HepG2 (cell line): ENCODE results near the gene SLC4A2. TPM values are rescaled to one million over a fixed set of nuclear protein-coding genes. Genes with fewer than 3 reads are reported as not detected.

Experiments
- BRD4 ChIP-seq: sonication (generic); formaldehyde crosslinking; IDR thresholded peaks from 2 replicates; pipeline ENCODE4 v1.4.0; 2020; ENCODE audit warnings: missing genetic modification reagents
- CREB3 ChIP-seq: sonication (generic); formaldehyde crosslinking; IDR thresholded peaks from 2 replicates; pipeline ENCODE4 v1.5.0; 2020; ENCODE audit warnings: missing genetic modification reagents
- JDP2 ChIP-seq: sonication (generic); formaldehyde crosslinking; IDR thresholded peaks from 2 replicates; pipeline ENCODE4 v1.8.1; 2022; ENCODE audit warnings: missing genetic modification reagents, borderline replicate concordance
- MZF1 ChIP-seq: sonication (generic); formaldehyde crosslinking; IDR thresholded peaks from 2 replicates; pipeline ENCODE4 v1.8.1; 2023; ENCODE audit warnings: mild to moderate bottlenecking, missing genetic modification reagents, borderline replicate concordance
- NFKBIZ ChIP-seq: IDR thresholded peaks from 2 replicates; pipeline ENCODE4 v1.6.1; 2018; ENCODE audit warnings: missing genetic modification reagents, missing compliant biosample characterization
- NFRKB ChIP-seq: fragments of 450-650 bp; IDR thresholded peaks from 2 replicates; pipeline ENCODE4 v1.6.1; 2017
- RARA ChIP-seq: IDR thresholded peaks from 2 replicates; pipeline ENCODE4 v1.6.1; 2016; ENCODE audit warnings: missing genetic modification reagents, missing compliant biosample characterization
- RFX3 ChIP-seq: IDR thresholded peaks from 2 replicates; pipeline ENCODE4 v1.6.1; 2016; ENCODE audit warnings: missing biosample characterization, missing genetic modification reagents
- RFXAP ChIP-seq: sonication (generic); formaldehyde crosslinking; IDR thresholded peaks from 2 replicates; pipeline ENCODE4 v1.4.0; 2020; ENCODE audit warnings: missing genetic modification reagents, borderline replicate concordance
- RORA ChIP-seq: sonication (generic); formaldehyde crosslinking; IDR thresholded peaks from 2 replicates; pipeline ENCODE4 v1.5.0; 2020; ENCODE audit warnings: mild to moderate bottlenecking, missing genetic modification reagents, moderate library complexity
- SYNCRIP ChIP-seq: fragments of 200-400 bp; formaldehyde crosslinking; IDR thresholded peaks from 2 replicates; pipeline ENCODE4 v1.6.1; 2018; ENCODE audit warnings: mild to moderate bottlenecking, low read depth, low read length; ENCODE audit not compliant: insufficient read depth
- TEF ChIP-seq: sonication (generic); formaldehyde crosslinking; IDR thresholded peaks from 2 replicates; pipeline ENCODE4 v1.5.0; 2020; ENCODE audit warnings: missing genetic modification reagents
- ZFP36L2 ChIP-seq: sonication (generic); formaldehyde crosslinking; IDR thresholded peaks from 2 replicates; pipeline ENCODE4 v1.4.0; 2020; ENCODE audit warnings: missing genetic modification reagents
- ZFP82 ChIP-seq: sonication (generic); formaldehyde crosslinking; IDR thresholded peaks from 2 replicates; pipeline ENCODE4 v1.5.1; 2020; ENCODE audit warnings: mild to moderate bottlenecking, missing genetic modification reagents, borderline replicate concordance
- ZKSCAN5 ChIP-seq: sonication (generic); formaldehyde crosslinking; IDR thresholded peaks from 2 replicates; pipeline ENCODE4 v1.5.1; 2020; ENCODE audit warnings: mild to moderate bottlenecking, missing genetic modification reagents
- ZNF230 ChIP-seq: sonication (generic); formaldehyde crosslinking; IDR thresholded peaks from 2 replicates; pipeline ENCODE4 v1.4.0; 2020; ENCODE audit warnings: mild to moderate bottlenecking, missing genetic modification reagents
- ZNF331 ChIP-seq: sonication (generic); formaldehyde crosslinking; IDR thresholded peaks from 2 replicates; pipeline ENCODE4 v1.4.0; 2020; ENCODE audit warnings: missing genetic modification reagents
- ZNF550 ChIP-seq: sonication (generic); formaldehyde crosslinking; IDR thresholded peaks from 2 replicates; pipeline ENCODE4 v1.4.0; 2020; ENCODE audit warnings: mild to moderate bottlenecking, missing genetic modification reagents, borderline replicate concordance
- ZNF691 ChIP-seq: sonication (generic); formaldehyde crosslinking; IDR thresholded peaks from 2 replicates; pipeline ENCODE4 v1.4.0; 2020; ENCODE audit warnings: missing genetic modification reagents, low read depth, mild to moderate bottlenecking, borderline replicate concordance
- ZSCAN9 ChIP-seq: IDR thresholded peaks from 2 replicates; pipeline ENCODE4 v1.6.1; 2016; ENCODE audit warnings: borderline replicate concordance
- polyA plus RNA-seq, 8 experiments: library from polyadenylated mRNA; depleted of rRNA in 3 of 8; stranded (reverse) in 7 of 8; unstranded in 1 of 8; fragments of >200 nt; fragmentation: Illumina TruSeq in 4 of 8; extraction: Trizol in 4 of 8; gene quantifications; 2 replicates each; pipeline versions ENCODE4 v1.2.1 to v1.2.3, GENCODE V29; 2011 to 2016; ENCODE audit warnings: low read depth in 4 of 8, missing spikeins in 1 of 8, mixed read lengths in 1 of 8; ENCODE audit not compliant: insufficient read depth in 1 of 8
- total RNA-seq, 5 experiments: library from RNA; depleted of rRNA; stranded (reverse); fragments of >200 nt; fragmentation: Illumina TruSeq; extraction: Trizol; gene quantifications; 2 replicates each; pipeline ENCODE4 v1.2.3, GENCODE V29; 2016; ENCODE audit warnings: low read depth in 1 of 5
- TF ChIP-seq, protein P1 (sequence below): sonication (generic); formaldehyde crosslinking; IDR thresholded peaks from 2 replicates; pipeline ENCODE4 v1.5.0; 2020; ENCODE audit warnings: mild to moderate bottlenecking, missing genetic modification reagents
- TF ChIP-seq, protein P2 (sequence below): sonication (generic); formaldehyde crosslinking; IDR thresholded peaks from 2 replicates; pipeline ENCODE4 v1.8.1; 2023; ENCODE audit warnings: mild to moderate bottlenecking, inconsistent platforms, moderate library complexity, missing genetic modification reagents, borderline replicate concordance
- TF ChIP-seq, protein P3 (sequence below): sonication (generic); formaldehyde crosslinking; IDR thresholded peaks from 2 replicates; pipeline ENCODE4 v1.4.0; 2020; ENCODE audit warnings: missing genetic modification reagents

The SLC4A2 gene
- total and polyA plus RNA-seq, 2 of the 13 experiments (the other 11 are each of a cell fraction or from before 2014, with no cell fraction given): 51.9 to 73.4 TPM

GRCh38 chr7:151059367-151060112 lies at the start of gene SLC4A2 (continued):
- TF ChIP-seq, protein P1, sequence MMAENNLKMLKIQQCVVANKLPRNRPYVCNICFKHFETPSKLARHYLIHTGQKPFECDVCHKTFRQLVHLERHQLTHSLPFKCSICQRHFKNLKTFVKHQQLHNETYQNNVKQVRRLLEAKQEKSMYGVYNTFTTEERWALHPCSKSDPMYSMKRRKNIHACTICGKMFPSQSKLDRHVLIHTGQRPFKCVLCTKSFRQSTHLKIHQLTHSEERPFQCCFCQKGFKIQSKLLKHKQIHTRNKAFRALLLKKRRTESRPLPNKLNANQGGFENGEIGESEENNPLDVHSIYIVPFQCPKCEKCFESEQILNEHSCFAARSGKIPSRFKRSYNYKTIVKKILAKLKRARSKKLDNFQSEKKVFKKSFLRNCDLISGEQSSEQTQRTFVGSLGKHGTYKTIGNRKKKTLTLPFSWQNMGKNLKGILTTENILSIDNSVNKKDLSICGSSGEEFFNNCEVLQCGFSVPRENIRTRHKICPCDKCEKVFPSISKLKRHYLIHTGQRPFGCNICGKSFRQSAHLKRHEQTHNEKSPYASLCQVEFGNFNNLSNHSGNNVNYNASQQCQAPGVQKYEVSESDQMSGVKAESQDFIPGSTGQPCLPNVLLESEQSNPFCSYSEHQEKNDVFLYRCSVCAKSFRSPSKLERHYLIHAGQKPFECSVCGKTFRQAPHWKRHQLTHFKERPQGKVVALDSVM (CRISPR knock-in tag): 0 out of 2 replicates have a peak, but pooled peaks have one; percentile 3
- TF ChIP-seq NFRKB (no peak), RARA (CRISPR knock-in tag) (no peak), ZKSCAN5 (CRISPR knock-in tag) (no peak), RORA (no peak), ZNF691 (no peak), RFX3 (no peak), BRD4 (no peak), ZFP82 (CRISPR knock-in tag) (no peak), RFXAP (no peak), JDP2 (CRISPR knock-in tag) (no peak), MZF1 (CRISPR knock-in tag) (no peak), NFKBIZ (no peak), ZNF331 (no peak), ZSCAN9 (no peak), ZNF550 (CRISPR knock-in tag) (no peak), ZNF230 (CRISPR knock-in tag) (no peak), ZFP36L2 (CRISPR knock-in tag) (no peak), TEF (CRISPR knock-in tag) (no peak), SYNCRIP (no peak), CREB3 (CRISPR knock-in tag) (no peak)
- TF ChIP-seq, protein P2, sequence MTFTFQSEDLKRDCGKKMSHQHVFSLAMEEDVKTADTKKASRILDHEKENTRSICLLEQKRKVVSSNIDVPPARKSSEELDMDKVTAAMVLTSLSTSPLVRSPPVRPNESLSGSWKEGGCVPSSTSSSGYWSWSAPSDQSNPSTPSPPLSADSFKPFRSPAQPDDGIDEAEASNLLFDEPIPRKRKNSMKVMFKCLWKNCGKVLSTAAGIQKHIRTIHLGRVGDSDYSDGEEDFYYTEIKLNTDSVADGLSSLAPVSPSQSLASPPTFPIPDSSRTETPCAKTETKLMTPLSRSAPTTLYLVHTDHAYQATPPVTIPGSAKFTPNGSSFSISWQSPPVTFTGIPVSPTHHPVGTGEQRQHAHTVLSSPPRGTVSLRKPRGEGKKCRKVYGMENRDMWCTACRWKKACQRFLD: no peak
- TF ChIP-seq, protein P3, sequence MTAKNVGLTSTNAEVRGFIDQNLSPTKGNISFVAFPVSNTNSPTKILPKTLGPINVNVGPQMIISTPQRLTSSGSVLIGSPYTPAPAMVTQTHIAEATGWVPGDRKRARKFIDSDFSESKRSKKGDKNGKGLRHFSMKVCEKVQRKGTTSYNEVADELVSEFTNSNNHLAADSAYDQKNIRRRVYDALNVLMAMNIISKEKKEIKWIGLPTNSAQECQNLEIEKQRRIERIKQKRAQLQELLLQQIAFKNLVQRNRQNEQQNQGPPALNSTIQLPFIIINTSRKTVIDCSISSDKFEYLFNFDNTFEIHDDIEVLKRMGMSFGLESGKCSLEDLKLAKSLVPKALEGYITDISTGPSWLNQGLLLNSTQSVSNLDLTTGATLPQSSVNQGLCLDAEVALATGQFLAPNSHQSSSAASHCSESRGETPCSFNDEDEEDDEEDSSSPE (CRISPR knock-in tag): peak; percentile 24; the same call in 1 of the 2 replicates
